Rectal smooth muscle tissue (tissue), 1 donor: ENCODE measurements around the gene THRB.
A peak's percentile ranks its signal among the peaks of the same experiment; 100 is the strongest.

Source experiments
- H3K27ac ChIP-seq: one replicate; pipeline ENCODE4 v1.7.0; 2013; ENCODE audit warnings: low read depth, low read length, inconsistent platforms
- H3K27me3 ChIP-seq: one replicate; pipeline ENCODE4 v1.7.0; 2013; ENCODE audit warnings: low read length; ENCODE audit not compliant: control insufficient read depth, insufficient read depth
- H3K36me3 ChIP-seq: one replicate; pipeline ENCODE4 v1.7.0; 2013; ENCODE audit warnings: low read length; ENCODE audit not compliant: control insufficient read depth, insufficient read depth
- H3K4me1 ChIP-seq: one replicate; pipeline ENCODE4 v1.7.0; 2013; ENCODE audit warnings: low read length; ENCODE audit not compliant: control insufficient read depth, insufficient read depth
- H3K4me3 ChIP-seq: one replicate; pipeline ENCODE4 v1.7.0; 2013; ENCODE audit warnings: low read length
- H3K9ac ChIP-seq: one replicate; pipeline ENCODE4 v1.7.0; 2013; ENCODE audit warnings: low read length

THRB gene

DNA sequence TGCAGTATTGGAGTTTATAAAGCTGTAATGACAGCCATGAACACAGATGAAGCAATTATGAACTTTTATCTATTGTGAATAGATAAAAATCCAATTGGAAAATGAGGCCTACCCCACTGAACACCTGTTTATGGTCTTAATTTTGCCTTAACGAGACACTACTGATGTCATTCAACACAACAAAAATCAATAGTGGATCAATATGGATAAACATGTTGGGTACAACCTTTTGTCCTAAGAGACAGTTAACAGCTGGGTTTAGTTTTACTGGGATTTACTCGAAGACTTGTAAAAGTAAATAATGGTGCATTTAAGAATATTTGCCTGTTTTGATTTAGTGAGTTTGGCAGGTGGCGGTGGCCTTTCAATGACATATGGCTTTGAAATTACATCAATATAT lies 331.7 kb downstream of the THRB start:
- no peaks in the 10 kb centered on the region for H3K4me1 ChIP-seq
- H3K36me3 ChIP-seq: no peaks in the 10 kb centered on the region
- no peak overlapping the region for H3K27ac ChIP-seq
- H3K4me3 ChIP-seq: no peak overlapping the region
- no peaks in the 10 kb centered on the region for H3K27me3 ChIP-seq
- H3K9ac ChIP-seq: no peak overlapping the region

DNA sequence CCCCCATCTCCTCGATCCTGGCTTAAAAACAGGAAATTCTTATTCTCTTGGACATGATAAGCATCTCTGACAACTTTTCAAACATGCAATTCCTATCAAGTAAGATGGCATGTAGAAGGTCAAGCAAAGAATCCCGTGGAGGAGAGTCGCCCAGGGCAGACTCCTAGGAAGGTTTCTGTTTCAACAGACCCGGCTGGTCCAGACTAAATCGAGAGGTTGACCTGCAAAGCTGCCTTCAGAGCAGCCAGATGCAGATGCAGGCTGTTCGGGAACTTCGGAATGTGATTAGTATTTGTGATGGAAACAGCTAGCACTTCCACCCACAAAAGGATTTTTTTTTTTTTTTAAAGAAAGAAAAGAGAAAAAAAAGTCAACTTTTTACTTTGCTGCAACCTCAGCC lies 332.8 kb downstream of the THRB start:
- Histone ChIP-seq H3K4me1 (no peaks in the 10 kb centered on the region), H3K27ac (no peak overlapping the region), H3K4me3 (no peak overlapping the region), H3K27me3 (no peaks in the 10 kb centered on the region), H3K36me3 (no peaks in the 10 kb centered on the region), H3K9ac (no peak overlapping the region)

DNA sequence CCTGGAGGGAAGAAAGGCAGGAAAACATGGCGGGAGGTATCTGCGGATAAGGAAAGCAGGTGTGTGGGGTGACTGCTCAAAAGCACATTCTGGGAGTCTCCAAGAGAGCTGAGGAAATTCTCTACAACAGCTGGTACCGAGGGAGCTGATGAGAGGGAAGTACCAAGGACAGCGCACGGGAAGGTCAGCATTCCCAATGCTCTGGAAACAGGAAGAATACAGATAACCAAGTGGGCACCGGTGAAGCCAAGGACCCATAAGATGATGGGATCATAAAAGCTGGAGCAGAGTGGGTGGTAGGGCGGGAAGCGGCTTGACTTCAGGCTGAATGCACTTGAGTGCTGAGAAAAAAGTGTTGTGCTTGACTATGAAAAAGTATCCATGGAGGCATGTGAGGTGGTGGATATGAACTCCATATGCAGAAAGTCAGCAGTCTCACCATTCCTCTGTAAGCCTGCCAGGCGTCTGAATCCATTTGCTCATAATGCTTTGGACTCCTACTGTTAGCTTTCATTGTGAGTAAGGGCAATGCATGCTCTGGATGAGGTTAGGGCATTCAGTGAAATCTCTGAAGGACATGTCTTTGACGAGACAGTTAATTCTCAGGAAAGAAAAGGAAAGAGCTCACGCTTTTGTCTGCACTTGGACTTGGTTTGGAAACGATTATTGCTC lies 334.1 kb downstream of the THRB start:
- Histone ChIP-seq H3K4me1 (no peaks in the 10 kb centered on the region), H3K27ac (no peak overlapping the region), H3K36me3 (no peaks in the 10 kb centered on the region), H3K4me3 (no peak overlapping the region), H3K9ac (no peak overlapping the region), H3K27me3 (no peaks in the 10 kb centered on the region)

DNA sequence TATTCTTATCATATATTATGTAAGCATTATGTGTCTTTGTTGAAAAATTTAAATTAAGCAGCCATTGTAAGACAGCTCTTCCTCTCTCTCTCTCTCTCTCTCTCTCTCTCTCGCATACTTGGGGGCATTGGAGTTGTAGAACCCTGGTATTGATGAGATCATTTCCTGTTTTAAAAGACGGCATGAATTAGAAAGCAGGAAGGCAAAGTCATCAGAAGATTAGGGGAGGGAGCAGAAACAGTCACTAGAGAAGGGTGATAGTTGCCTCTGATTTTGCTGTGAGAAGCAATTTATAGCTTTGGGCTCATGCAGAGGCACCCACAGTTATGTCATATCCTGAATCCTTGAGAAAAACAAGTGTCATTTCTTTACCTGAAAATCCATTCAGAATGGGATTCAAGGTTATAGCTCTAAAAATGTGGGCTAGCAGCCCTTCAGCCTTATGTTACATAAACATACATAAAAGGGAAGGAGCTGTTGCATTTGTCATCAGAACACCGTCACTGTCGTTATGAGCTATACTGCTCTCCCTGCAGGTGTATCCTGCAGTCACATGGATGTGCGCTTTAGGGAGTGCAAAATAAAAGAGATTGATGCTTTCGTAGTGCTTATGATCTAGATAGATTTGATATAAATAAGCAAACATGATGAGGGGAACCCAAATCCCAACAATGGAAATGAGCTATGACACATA lies 335.7 kb downstream of the THRB start:
- H3K9ac ChIP-seq: no peak overlapping the region
- no peaks in the 10 kb centered on the region for H3K36me3 ChIP-seq
- H3K27me3 ChIP-seq: no peaks in the 10 kb centered on the region
- H3K4me3 ChIP-seq: no peak overlapping the region
- H3K27ac ChIP-seq: no peak overlapping the region
- H3K4me1 ChIP-seq: no peaks in the 10 kb centered on the region

DNA sequence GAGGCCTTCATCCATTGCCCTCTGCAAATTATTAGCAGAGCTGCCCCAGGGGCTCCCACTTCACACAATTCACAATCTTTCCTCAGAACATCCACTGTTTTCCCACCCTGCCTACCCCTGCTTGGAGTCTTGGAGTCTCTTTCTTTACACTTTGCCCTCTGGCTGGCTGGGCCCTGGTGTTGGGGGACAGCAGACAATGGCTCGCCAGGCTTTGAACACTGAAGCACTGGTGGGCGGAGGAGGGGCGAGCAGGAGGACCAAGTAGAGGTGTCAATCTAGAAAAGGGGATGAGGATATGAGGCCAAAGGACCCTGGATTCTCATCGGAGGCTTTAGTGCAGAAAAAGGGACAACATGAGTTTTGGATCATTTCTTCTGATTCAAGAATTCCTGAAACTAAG lies 337.5 kb downstream of the THRB start:
- Histone ChIP-seq H3K27me3 (no peaks in the 10 kb centered on the region), H3K4me3 (no peak overlapping the region), H3K36me3 (no peaks in the 10 kb centered on the region), H3K27ac (no peak overlapping the region), H3K9ac (no peak overlapping the region), H3K4me1 (no peaks in the 10 kb centered on the region)

DNA sequence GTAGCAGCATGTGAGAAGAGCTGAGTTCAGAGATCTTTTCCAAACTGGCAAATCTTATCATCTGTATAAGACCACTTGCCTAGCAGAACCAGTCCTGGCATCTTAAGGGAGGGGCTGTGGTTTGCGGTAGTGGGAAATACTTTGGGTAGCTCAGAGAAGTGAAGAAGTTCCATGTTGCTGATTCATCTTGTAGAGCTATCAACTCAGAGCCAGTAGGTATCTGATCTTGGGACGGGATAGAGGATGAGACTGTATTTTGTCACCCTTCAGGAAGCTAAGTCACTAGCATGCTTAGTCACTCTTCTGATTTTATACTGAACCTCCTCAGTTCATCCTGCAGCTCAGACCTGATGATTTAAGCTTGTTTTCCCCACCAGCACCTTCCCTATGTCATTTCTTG lies 338.2 kb downstream of the THRB start:
- no peak overlapping the region for H3K9ac ChIP-seq
- no peaks in the 10 kb centered on the region for H3K27me3 ChIP-seq
- no peak overlapping the region for H3K27ac ChIP-seq
- no peaks in the 10 kb centered on the region for H3K36me3 ChIP-seq
- no peak overlapping the region for H3K4me3 ChIP-seq
- H3K4me1 ChIP-seq: no peaks in the 10 kb centered on the region

DNA sequence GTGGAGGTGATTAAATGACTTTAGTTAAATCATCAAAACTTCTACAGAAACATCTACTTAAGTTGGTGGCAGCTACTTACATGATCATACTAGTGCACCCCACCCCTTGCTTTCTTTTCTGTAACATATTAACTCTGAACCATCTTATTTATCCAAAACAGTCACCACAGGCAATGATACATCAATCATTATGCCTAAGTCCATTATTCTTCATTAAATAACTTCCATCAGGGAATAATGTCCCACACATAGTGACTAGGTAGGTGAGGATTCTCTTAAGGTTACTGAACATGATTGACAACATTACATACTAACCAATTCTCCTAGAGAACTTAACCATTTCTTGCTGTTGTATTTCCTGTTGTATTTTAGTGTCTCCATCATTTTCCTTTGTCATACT lies 339.4 kb downstream of the THRB start:
- Histone ChIP-seq H3K4me1 (no peaks in the 10 kb centered on the region), H3K9ac (no peak overlapping the region), H3K27ac (no peak overlapping the region), H3K27me3 (no peaks in the 10 kb centered on the region), H3K36me3 (no peaks in the 10 kb centered on the region), H3K4me3 (no peak overlapping the region)

DNA sequence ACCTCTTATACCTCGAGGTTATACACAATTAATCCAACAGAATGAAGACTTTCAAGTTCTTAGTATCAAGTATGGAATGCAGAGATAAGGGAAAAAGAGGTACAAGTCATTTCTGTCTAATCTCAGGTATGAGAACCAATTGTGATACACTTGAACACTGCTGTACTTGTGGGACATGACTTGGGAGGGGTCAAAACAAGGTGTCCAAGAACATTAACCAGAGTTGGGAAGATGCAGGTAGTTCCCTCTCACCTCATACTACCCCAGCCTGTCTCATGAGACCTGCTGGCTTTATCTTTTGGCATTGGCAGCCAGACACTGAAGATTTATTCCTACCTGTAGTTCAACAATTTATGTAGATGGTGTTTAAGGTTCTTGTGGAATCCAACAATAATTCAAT lies 339.9 kb downstream of the THRB start:
- Histone ChIP-seq H3K9ac (no peak overlapping the region), H3K36me3 (no peaks in the 10 kb centered on the region), H3K4me3 (no peak overlapping the region), H3K27me3 (no peaks in the 10 kb centered on the region), H3K4me1 (no peaks in the 10 kb centered on the region), H3K27ac (no peak overlapping the region)

DNA sequence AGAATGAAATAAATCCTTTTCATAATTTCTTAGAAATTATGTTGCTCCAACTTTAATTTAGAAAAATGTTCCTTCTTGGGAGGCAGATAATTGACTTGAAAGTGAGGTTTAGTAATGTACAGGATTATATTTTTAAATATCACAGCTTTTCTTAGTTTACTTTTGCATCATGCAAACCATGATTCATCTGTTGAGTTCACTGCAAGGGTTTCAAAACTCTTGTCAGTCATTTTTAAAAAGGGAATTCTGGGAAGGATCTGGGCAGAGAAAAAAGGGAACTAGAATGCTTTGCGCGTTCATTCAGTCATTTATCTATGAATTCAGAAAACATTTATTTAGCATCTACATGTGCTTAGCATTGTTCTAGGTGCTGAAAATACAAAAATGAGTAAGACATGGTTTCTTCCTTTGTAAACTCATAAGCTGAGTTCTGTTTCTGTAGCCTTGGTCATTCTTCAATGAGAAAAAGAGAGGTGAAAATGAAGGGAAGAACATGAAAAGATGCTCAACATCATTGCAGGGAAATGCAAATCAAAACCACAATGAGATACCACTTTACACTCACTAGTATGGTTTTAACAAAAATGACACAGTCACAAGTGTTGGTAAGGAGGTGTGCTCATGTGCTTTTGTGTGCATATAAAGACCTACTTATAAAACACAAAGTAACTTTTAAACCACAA lies 340.5 kb downstream of the THRB start:
- H3K27ac ChIP-seq: no peak overlapping the region
- H3K9ac ChIP-seq: no peak overlapping the region
- H3K4me3 ChIP-seq: no peak overlapping the region
- H3K36me3 ChIP-seq: no peaks in the 10 kb centered on the region
- H3K27me3 ChIP-seq: no peaks in the 10 kb centered on the region
- H3K4me1 ChIP-seq: no peaks in the 10 kb centered on the region

DNA sequence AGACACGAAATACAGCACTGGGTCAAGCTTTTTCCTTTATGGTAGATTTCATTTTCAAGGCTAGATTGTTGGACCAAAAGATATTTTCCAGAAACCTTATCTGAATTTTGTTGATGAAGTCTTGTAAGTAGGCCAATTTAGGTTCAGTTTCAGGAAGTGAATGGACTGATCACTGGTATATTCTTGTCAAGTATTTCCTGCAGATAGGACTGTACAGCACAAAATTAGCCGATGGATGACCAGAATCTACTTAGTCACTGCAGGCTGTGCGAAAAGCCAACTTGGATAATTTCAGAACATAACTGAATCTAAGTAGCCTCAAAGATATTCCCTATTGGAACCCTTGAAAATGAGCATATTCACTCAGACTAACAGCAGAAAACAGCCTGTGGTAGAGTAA lies 343.1 kb downstream of the THRB start:
- H3K27me3 ChIP-seq: no peaks in the 10 kb centered on the region
- no peaks in the 10 kb centered on the region for H3K36me3 ChIP-seq
- no peak overlapping the region for H3K4me3 ChIP-seq
- H3K27ac ChIP-seq: no peak overlapping the region
- no peaks in the 10 kb centered on the region for H3K4me1 ChIP-seq
- no peak overlapping the region for H3K9ac ChIP-seq

DNA sequence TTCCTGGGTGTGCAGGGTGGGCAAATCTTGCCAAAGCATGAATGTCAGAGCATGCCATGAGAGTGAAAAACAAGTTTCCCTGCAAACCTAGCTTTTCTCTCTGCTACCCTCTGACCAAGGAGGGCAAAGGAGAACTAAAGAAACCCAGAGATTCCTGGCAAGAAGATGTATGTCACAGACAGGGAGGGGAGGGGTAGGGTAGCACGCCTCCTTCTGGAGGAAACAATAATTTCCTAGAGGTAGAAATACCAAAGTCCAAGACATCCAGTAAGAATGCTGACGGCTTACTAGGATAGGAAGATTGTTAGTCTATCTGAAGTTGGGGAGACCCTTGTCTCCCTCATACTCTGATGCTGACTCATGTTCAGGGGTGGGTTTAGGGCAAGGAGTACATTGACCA lies 345.6 kb downstream of the THRB start:
- Histone ChIP-seq H3K4me1 (peaks cover 8% of the 10 kb centered on the region), H3K9ac (no peak overlapping the region), H3K4me3 (no peak overlapping the region), H3K27me3 (no peaks in the 10 kb centered on the region), H3K27ac (no peak overlapping the region), H3K36me3 (no peaks in the 10 kb centered on the region)

DNA sequence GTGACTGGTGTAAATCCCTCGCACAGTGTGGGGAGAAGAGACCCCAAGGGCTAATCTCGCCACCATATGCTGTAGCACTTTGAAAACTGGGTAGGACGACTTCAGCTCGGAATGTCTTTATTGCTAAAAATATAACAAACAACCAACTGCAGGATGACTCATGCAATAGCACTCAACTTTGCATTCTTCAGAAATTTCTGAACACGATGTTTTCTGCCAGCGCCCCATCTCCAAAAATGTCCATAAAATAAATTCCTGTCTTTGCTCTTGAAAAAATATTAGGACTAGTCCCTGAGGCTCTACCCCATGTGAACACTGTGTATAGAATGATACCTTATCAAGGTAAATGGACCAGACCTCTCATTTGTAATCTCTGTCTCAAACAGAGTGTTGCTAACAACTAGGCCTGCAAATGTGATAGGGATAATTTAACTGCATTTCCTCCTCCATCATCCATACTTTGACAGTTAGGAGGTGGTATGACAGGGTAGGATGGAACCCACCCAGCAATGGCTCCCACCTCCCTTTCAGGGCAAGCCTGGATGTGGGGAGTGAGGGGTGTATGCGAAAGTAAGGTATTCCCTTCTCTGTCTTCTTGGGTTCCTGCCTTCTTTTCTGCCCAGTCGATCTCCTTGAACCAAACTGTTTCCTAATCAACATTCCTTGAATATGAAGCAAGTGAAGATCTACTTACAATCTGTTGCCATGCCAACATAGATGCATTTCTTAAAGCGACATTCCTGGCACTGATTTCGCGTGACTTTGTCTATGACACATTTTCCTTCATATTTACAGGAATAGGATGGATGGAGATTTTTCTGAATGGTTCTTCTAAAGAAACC lies 348.4 kb downstream of the THRB start:
- H3K27ac ChIP-seq: peak overlapping the region; percentile 45
- no peak overlapping the region for H3K4me3 ChIP-seq
- H3K9ac ChIP-seq: no peak overlapping the region
- no peaks in the 10 kb centered on the region for H3K27me3 ChIP-seq
- no peaks in the 10 kb centered on the region for H3K36me3 ChIP-seq
- peaks cover 11% of the 10 kb centered on the region for H3K4me1 ChIP-seq
